Fibroblast of pulmonary artery (primary cell): ENCODE data around the gene KCNJ5.

ENCODE experiments used
- DNase-seq: peaks from one replicate; pipeline ENCODE4 v3.0.0-alpha.2; 2010; ENCODE audit warnings: low read depth
- H3K4me3 ChIP-seq: replicated peaks from 2 replicates; pipeline ENCODE4 v1.5.1; 2011; ENCODE audit warnings: low read depth, mild to moderate bottlenecking, control low read depth, low read length, moderate library complexity
- CTCF ChIP-seq: IDR thresholded peaks from 2 replicates; pipeline ENCODE4 v1.5.1; 2011; ENCODE audit warnings: mild to moderate bottlenecking, control low read depth, low read length, inconsistent platforms; ENCODE audit errors: missing control alignments

Gene KCNJ5

GRCh38 chr11:128859563-128860441 is 31.4 kb upstream of the KCNJ5 start:
- no peak overlapping the region for H3K4me3 ChIP-seq
- peak; percentile 80 for TF ChIP-seq CTCF
- peak; percentile 73 for DNase-seq

DNA sequence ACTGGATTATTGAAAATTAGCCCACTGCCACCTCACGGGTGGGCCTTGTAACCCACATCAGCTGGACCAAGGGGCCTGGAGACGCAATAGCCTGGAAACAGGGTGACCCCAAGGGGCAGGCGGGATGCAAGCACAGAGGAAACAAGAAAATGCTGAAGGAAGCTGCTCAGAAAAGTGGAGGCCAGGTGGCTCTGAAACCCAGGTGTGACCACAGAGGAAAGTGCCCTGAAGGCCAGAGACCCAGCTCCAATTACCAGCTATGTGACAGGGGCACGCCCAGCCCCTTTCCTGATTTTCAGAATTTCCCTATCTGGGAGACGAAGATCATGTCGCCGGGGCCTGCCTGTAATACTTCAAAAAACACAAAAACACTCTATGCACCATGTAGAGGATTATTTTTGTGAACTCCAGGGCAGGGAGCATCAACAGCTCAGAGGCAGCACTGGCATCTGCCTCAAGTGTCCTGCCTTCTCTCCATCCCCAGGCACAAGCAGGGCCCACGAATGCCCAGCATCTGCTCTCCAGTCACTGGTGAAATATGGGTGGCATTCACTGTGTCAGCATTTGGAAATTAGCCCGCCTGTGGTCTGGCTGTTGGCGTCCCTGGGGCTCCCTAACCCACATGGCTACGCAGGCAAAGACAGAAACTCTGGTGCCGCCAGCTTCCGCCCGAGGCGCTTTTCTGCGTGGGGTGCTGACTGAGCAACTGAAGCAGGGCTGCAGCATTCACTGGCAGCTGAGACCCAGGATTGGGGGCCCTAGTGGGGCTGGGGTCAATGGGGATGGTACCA is 30.4 kb upstream of the KCNJ5 start:
- no peak overlapping the region for H3K4me3 ChIP-seq
- DNase-seq, result no peak
- TF ChIP-seq CTCF, result no peak

DNA sequence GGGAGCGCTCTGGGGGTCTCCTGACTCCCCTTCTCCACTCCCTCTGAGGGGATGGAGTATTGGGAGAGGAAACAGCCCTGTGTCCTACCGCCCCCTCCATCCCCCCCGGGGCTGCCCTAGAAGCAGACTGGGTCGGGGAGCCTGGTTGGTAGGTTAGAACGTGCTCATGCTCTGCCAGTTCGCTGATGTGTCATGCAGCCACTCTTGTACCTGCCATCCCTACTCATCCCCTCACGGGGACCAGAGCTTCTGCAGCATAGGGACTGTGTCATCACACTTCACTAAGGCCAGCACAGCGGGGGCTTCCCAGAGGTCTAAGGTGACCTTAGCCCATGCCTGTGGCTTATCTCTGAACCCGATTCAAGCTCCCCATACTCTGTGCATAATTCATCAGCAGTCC is 28.8 kb upstream of the KCNJ5 start:
- no peak for DNase-seq
- no peak for TF ChIP-seq CTCF
- H3K4me3 ChIP-seq, result no peak overlapping the region

DNA sequence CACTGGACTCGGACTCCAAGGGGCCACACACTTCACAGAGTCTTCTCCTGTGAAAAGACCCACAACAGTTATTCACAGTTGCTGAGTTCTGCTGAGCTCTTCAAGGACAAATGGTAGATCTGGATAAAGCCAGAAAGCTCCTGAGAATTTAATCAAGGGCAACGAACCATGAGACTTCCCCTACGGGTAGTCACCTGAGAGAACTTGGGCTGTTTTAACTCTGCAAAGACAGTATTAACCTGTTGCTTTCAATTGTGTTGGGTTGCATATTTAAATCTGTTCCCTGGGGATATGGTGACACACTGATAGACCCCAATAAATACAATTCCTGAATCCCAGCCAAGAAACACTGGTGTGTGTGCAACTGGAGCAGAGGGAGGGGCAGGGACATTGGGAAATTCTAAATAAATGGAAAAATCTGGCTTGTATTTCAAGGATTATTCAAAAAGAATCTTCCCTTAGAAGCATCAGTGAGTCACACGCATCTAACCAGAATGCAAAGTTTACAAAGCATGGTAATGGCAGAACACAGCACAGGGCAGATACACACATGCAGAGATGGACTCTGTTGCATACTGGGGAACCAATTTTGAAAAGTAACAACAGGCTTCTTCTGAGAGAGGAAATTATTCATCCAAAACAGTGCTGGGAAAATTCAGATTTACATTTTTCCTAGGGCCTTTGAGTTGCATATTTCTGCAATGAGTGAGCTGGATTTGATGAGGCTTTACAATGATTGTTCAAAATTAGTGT is 28.1 kb upstream of the KCNJ5 start:
- TF ChIP-seq CTCF, result no peak
- peak; percentile 43 for DNase-seq
- H3K4me3 ChIP-seq, result no peak overlapping the region

- DNase-seq, result no peak
- no peak for TF ChIP-seq CTCF
- no peak overlapping the region for H3K4me3 ChIP-seq
Observed at GRCh38 chr11:128865490-128865889, 25.7 kb upstream of the KCNJ5 start.

- DNase-seq, result no peak
- H3K4me3 ChIP-seq, result no peak within 1 kb of the TSS
- no peak for TF ChIP-seq CTCF
Observed at GRCh38 chr11:128867277-128867676, 23.9 kb upstream of the KCNJ5 start, which contains the start of gene KCNJ1. KCNJ1 (minus strand) TSS chr11:128867296; CDS start chr11:128840243, 27,053 bp downstream.
